DMS79 (cell line): ENCODE results near the gene CELF4.
A peak's percentile ranks its signal among the peaks of the same experiment; 100 is the strongest.
"Not testable (repeated sequence)": the region's sequence is repeated elsewhere in the genome, so short reads cannot be mapped to it uniquely, and the experiment has no call there.

Source experiments
- DNase-seq: peaks from one replicate; lab custom pipeline; 2025; lab: John Stamatoyannopoulos, UW

Gene CELF4

DNA sequence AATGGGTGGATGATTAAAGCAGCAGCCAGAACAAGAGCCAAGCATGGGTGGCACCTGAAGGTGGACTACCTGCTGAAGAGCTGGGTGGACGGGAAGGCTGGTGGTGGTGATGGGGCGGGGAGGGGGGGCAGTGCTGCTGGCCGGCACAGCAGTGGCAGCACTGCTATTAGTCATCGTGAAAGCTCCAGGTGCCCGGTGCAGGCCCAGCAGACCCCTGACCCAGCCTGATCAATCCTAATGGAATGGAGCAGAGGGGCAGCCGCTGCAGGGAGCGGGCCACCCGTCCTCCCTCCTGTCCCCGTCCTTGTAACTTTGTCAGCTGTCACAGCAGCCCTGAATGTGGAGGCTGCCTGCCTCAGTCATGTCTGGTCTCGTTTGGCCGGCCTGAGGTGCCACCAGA lies 174.9 kb downstream of the CELF4 start:
- no peak for DNase-seq

DNA sequence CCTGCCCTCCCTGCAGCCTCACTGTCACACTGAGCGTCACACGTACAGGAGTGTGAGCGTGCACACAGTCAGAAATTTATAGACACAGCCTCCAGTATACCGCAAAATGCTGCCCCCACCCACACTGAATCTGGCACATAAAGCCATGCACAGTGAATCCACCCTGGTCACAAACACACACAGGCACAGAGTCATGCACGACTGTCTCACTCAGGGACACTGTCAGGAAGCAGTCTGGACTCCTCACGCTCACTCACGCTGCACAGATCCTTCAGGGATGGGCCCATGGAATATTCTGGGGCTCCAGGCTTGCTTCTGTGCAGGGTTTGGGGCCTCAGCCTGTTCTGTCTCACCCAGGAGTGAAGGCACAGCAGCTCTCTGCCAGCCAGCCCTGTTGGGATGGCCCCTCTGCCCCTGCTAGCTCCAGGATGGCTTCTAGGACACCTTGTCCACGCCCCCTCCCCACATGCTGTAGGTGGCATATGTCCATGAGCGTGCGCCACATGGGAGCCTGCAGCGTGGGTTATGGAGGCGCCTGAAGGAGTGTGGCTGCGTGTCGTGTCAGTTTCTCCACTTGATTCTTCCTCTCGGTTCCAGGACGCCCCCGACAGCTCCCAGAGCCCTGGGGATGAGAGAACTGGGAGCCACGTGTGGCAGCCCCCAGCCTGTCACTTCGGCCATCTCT lies 175.8 kb downstream of the CELF4 start:
- no peak for DNase-seq

DNA sequence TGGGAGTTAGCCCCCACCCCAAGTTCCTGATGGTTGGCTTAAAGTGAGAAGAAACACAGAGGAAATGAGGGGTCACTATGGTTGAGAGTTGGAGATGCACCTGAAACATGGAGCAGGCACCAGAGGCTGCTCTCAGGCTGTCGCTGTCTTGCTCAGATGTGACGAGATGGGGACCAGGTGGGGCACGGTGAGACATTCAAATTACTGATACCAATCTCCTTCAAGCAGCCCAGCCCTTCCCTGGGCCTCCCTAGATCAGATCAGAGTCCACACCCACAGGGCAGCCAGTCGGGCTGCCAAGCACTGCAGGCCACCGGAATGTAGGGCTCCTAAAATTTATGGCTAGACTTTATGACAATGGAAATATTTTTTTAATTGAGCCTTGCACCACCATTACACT lies 176.6 kb downstream of the CELF4 start:
- no peak for DNase-seq

DNA sequence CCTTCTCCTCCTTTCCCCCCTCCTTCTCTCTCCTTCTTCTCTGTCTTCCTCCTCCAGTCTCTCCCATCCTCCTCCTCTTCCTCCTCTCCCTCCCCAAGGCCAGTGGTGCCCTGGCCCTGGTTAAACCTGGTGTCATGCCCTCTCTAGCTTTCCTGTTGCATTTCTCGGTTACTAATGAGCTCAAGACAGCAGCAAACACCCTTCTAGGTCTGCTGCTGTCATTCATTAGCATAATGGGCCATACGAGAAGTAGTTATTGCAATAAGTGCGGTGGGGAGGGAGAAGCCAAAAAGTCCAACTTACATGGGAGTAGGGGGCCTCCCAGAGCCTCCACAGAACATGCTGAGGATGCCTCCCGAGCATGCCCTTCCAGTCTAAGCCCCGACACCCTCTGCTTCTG lies 177.2 kb downstream of the CELF4 start:
- no peak for DNase-seq

DNA sequence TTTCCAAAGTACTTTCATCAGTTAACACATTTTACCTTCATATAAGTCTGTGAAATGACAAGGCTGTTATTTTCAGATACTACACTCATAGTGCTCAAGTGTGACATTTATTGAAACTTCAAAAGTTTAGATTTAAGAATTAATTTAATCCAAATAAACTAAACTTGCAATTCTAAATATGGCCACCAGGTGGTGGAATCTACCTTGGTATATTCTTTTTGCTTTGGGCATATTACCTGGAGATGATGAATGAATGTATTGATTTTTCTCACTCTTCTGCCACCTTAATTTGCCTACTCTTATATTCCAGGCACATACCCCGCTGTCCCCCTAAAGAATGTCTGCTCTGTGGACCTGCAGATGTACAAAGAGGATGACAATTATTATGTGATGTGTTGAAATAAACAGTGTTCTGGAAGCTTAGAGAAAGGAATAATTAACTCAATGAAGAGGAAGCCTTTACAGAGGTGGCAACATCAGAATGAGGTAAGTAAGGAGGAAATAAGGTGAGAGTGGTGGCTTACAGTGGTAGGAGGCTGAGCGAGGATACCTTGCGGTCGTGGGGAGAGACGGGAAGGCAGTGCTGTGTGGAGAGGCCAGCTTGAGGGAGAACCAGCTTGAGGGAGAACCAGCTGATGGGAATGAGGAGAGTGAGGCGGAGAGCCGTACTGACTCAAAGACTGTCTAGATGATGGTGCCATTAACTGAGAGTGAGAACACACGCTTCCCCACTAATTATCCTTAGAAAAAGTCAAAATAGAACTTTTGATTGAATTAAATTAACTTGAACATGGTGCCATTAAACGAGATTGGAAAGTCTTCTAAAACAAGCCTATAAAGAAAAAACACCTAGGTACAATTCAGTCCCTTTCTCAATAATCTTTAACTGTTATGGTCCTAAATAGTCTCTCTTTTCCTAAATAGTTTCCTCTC lies 179.5 kb downstream of the CELF4 start:
- no peak for DNase-seq

DNA sequence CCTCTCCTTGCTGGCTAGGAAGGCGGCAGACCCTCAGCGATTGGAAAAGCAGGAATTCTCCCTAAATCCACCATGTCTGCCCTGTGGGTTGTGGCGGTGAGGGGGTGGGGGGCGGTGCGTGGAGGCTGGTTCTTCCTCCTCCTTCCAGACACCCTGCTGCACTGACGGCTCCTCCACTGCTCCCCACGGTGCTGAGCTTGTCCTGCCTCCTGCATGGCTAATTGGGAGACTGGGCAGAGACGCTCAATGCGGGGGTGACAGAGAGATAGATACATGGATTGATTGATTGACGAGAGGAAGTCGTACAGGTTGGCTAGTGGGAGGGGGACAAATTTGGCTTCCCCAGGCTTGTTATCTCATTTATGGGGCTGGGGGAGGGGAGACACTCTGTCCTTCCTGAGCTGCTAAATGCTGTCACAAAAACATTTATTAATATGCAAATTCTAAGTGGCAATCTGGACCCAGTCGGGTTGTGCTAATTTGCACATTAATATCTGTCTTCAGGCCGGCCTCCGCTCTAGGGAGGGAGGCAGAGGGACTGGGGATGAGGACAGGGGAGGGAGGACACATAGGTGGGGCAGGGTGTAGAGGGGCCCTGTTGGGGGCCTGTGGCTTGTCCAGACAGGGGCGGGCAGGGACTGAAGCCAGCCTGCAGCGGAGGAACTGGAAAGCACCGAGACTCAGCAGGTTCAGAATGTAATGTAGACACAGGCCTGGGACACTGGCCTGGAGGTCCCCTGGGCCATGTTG lies 181.6 kb downstream of the CELF4 start:
- no peak for DNase-seq

DNA sequence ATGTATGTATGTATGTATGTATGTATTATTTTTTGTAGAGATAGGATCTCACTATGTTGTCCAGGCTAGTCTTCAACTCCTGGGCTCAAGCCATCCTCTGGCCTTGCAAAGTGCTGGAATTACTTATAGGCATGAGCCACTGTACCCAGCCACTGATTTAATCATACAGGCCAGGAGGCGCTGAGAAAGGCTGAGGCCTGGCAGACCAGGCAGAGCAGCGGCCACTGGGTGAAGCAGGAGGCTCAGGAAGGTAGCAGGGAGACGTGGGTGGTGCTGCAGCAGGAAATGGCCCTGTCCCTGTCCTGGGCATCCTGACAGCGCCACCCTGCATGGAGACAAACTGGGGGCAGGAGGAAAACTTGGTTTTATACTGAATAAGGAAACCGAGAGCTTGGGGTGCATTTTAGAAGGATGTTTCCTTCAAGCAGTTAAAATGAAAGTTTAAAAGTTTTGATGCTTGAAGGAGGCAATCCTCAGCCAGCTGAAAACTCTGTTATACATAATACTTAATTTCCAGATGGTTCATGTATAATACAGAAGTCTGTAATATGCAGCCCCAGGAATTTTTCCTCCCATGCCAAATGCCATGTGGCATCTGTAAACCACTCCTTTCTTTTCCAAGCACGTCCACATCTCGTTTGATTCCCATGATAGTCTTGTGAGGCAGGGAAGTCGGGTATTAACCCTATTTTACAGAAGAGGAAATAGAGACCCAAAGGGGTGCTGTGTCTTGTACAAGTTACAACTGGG lies 182.4 kb downstream of the CELF4 start:
- no peak for DNase-seq

DNA sequence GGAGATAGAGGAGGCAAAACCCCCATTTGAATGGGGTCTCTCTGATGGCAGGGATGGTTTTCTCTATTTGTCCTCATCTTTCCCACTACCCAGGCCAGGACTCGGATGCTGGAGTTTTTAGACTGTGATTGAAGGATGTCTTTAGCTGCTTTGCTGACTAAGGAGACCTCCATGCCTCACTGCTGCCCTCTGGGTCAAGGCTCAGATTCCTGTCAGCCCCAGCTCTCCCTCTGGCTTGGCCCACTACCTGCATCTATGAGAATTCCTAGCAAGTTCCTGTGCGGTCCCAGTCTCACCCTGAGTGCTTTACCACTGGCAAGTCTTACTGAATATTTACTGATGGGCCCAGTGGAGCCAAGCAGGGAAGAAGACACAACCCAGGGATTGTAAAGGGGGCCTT lies 184.0 kb downstream of the CELF4 start:
- no peak for DNase-seq

DNA sequence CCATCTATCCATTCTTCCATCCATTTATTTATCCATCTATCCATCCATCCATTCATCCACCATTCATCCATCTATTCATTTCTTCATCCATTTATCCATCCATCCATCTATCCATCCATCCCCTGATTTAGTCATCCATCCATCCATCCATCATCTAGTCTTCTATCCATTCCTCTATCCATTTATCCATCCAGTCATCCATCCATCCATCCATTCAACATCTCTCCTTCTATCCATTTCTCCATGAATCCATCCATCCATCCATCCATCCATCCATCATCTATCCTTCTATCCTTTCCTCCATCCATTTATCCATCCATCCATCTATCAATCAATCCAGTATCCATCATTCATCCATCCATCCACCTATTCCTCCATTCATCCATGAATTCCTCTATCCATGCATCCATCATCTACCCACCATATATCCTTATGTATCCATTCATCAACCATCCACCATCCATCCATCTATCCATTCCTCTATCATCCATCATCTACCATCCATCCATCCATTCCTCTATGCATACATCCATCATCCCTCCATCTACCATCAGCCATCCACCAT lies 185.0 kb downstream of the CELF4 start:
- no peak for DNase-seq

DNA sequence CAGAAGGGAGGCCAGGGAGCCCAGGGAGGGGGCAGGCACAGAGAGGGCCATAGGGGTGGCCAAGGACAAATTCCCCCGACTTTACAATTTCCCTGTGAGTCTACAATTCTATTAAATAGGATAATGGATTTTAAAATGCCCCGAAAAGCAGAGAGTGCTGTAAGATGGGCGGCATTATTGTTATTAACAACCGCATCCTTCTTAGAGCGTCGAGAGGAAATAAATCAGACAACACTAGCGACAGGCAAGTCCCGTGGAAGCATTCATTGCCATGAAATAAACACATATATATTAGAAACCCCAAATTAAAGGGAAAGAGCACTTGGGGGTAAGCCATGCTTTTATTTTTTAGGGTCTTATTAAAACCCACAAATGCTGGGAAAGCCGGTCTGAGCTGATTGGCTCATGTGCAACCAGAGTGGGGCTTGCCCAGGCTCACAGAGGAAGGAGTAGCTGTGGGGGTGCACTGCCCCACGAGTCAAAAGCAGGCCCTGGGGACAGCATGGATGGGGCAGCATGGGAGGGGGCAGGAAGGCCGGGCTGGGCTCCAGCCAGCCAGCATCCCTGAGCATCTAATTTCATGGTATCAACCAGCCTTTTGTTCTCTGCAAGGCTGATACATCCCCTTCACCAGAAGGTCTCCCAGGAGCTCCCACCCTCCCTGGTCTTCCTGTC lies 187.1 kb downstream of the CELF4 start:
- DNase-seq = no peak

DNA sequence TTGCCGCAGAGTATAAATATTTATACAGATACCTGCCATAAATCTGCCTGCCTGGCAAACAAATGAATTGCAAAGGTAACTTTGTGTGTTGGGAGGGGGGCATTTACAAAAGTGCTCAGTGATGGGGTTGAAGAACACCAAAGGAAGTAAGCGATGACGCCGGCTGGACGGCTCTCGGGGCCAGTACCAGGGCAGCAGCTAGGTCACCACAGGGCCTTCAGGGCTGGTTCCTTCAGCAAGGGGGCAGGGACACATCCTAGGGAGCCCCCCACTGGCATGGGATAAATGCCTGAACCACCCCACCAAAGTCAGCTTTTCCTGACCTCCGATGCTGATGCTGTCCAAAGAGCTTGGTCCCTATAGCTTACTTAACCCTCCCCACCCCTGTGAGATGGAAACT lies 190.4 kb downstream of the CELF4 start:
- no peak for DNase-seq

DNA sequence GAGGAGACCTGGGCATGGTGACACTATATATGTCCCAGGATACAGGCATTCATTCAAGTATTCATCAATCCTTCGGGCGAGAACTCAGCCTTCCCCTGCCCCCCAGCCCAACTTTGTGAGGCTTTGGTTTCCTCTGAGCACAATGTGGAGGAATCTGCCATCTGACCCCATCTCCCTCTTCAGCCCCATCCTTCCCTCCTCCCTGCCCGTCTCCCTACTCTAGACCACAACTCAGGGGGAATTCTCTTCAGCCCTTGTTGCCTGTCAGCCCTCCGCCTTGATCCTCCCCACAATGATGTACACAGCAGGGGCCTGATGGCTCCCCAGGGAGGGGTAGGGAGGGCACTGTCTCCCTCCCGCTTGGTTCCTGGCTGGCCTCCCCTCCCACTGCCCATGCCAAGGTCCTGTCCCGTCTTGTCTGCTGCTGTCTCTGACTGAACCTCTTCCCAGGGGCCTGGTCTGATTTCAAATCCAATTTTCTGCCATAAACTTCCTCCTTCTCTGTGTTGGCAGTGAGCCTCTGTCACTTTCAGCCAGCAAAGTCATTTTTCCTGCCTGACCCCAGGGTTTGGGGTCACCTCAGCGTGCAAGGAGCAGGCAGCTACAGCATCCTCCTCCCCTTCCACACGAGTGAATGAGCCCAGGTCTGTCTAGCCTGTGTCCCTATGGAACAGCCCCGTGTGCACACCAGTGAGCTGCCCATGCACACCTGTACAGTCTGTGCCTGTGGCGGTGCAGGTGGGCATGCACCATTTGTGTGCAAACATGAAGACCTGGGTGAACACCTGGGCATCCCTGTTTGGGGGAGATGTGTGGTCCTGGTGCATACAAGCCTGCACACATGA lies 197.3 kb downstream of the CELF4 start:
- DNase-seq = no peak

DNA sequence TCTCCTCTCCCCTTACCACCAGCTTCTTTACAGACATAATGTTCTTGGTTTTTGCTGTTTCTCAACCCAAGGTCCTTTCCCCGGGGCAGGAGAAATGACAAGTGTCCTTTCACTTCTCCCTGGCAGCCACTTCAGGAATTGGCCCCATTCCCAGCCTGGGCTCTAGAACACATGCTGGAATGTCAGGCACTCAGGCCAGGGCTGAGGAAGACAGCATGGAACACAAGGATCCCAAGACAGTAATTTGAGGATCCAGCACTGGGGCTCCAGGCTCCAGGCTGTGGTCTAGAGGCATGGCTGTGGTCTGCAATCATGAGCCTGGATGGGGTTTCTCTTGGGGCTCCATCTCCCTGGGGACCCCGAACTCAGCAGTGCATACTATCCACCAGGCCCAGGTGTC lies 201.4 kb downstream of the CELF4 start:
- peak; percentile 50 for DNase-seq

DNA sequence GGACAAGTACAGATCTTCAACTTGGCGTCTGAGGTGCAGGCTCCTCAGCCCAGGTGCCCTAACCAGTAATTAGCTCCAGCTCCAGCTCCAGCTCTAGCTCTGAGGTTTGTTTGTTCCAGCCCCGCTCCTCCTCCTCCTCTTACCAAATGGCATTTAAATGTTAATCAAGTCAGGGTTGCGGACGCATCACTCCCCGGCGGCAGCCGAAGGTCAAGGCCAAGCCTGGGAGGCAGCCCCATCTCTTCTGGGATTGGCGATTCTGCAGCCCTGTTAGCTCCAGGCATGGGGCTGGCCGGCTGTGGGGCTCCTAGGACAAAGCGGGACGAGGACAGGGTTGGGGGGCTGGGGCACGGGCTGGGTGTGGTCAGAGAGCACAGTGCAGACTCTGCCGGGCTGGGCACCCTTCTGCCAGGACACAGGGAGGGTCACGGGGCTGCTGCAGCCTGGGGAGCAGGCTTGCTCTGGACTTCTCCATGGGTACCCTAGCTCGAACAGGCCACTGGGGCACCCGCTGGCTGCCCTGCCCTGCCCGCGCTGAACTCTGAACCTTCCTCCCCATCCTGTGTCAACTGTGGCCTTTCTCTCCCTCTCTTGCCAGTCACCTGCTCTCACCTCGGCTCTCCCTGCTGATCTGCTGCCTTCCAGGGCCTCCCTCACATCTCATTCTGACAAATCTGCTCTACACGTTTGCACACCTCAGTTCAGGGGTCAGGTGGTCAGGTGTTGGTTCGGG lies 203.3 kb downstream of the CELF4 start:
- DNase-seq = no peak

DNA sequence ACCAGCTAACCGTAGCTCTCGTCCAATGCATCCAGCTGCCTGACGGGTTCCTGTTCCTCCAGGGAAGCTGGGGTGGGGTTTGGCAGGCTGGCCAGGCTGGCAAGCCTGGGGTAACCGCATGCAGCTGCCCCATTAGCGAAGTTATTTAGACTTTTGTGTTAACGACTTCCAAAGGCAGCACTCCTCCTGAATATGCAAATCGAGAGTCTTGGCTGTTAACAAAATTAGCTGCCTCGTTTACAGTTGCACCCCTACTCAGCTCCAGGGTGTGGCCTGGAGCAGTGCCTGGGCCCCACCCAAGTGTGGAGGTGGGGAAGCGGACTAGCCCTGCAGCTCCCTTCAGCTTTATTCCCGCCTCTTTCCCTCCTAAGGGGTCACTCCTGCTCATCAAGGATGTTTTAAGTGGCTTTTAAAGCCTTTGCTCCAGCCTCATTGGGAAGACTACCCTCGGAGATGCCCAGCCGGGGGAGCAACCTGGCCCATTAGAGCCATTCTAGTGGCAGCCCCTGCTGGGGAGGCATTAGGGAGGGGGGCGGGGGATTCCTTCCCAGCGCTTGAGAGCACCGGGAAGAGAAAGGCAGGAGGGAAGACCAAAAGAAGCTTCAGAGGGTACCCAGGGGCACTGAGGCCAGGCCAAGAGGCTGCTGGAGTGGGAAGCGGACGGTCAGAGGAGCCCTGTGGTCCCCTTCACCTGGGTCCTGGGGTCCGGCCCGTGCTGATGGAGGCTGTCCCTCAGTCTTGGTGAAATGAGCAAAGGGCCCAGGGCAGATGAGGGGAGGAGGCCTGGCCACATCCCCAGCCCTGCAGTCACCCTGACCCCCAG lies 204.1 kb downstream of the CELF4 start:
- DNase-seq = peak; percentile 96

DNA sequence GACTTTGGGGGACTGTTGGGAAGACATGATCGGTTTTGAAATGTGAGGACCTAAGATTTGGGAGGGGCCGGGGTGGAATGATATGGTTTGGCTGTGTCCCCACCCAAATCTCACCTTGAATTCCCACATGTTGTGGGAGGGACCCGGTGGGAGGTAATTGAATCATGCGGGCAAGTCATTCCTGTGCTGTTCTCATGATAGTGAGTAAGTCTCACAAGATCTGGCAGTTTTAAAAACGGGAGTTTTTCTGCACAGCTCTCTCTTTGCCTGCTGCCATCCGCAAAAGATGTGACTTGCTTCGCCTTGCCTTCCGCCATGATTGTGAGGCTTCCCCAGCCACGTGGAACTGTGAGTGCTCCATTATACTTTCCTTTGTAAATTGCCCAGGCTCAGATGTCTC lies 207.5 kb downstream of the CELF4 start:
- DNase-seq = not testable (repeated sequence)

DNA sequence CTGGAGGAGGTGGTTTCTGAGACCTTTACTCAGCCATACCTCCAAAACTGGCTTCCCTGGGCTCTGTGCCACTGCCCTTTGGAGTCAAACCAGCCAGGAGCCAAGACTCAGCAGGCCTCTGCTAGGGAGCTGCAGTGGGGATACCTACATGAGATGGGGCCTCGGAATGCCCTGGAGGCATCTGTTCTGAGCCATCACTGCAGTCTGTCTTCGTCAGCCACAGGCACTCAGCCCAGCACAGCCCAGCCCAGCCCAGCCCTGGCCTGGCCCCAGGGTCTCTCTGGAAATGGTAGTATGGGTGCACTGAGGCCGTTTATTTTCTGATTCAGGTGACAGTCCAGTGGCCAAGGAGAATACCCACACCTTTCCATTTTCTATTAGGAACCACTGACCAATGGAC lies 209.8 kb downstream of the CELF4 start:
- no peak for DNase-seq

DNA sequence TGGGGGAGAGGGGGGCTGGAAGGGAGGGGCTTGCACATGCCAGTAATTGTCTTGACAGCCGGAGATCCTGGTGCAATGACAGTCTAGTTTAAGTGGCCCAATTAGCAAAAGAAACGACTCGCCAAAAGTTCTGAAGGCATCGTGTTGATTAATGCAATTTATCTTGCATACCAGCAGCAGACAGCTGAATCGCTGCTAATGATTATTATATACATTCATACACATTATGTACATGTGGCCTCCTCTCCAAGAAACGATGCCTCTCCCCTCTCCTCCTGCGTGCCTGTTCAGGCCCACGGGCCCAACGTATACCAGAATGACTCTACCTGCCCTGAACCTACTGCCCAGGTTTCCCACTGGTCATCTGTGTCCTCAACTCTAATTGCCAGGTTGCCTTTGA lies 214.5 kb downstream of the CELF4 start:
- DNase-seq = no peak

DNA sequence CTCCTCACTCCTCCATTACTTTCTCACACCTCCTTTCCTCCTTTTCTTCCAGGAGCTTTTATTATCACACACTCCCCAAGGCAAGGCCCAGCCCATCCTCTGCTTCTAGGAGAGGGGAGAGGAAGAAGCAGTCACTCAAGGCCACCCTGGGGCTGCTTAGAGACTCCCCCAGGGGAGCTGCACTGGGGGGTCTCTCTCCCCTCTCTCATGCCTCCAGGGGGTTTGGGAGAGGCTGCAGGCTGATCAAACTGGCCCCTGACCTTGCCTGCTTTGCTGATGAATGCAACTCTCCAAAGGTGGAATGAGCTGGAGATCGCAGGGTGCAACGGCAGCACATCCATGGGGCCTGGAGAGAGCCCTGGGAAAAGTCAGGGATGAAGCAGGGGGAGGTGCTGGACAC lies 216.9 kb downstream of the CELF4 start:
- DNase-seq = no peak
